Mucosa of stomach (tissue), 1 donor: Measurements from ENCODE around the gene MLLT3.
A peak's percentile ranks its signal among the peaks of the same experiment; 100 is the strongest.

ENCODE experiments used
- H3K27me3 ChIP-seq: one replicate; pipeline ENCODE4 v1.7.0; 2013; ENCODE audit warnings: mild to moderate bottlenecking, low read length; ENCODE audit not compliant: control insufficient read depth, insufficient read depth
- H3K36me3 ChIP-seq: one replicate; pipeline ENCODE4 v1.7.0; 2013; ENCODE audit warnings: low read length; ENCODE audit not compliant: control insufficient read depth, insufficient read depth
- H3K4me1 ChIP-seq: one replicate; pipeline ENCODE4 v1.7.0; 2013; ENCODE audit warnings: mild to moderate bottlenecking, low read length; ENCODE audit not compliant: control insufficient read depth, insufficient read depth
- H3K4me3 ChIP-seq: one replicate; pipeline ENCODE4 v1.7.0; 2013; ENCODE audit warnings: low read length
- H3K9ac ChIP-seq: one replicate; pipeline ENCODE4 v1.7.0; 2013; ENCODE audit warnings: mild to moderate bottlenecking, low read length, moderate library complexity
- H3K9me3 ChIP-seq: one replicate; pipeline ENCODE4 v1.7.0; 2013; ENCODE audit warnings: mild to moderate bottlenecking, low read length, moderate library complexity; ENCODE audit not compliant: control insufficient read depth
- donor health status: Pancreatic carcinoma.

MLLT3 gene

DNA sequence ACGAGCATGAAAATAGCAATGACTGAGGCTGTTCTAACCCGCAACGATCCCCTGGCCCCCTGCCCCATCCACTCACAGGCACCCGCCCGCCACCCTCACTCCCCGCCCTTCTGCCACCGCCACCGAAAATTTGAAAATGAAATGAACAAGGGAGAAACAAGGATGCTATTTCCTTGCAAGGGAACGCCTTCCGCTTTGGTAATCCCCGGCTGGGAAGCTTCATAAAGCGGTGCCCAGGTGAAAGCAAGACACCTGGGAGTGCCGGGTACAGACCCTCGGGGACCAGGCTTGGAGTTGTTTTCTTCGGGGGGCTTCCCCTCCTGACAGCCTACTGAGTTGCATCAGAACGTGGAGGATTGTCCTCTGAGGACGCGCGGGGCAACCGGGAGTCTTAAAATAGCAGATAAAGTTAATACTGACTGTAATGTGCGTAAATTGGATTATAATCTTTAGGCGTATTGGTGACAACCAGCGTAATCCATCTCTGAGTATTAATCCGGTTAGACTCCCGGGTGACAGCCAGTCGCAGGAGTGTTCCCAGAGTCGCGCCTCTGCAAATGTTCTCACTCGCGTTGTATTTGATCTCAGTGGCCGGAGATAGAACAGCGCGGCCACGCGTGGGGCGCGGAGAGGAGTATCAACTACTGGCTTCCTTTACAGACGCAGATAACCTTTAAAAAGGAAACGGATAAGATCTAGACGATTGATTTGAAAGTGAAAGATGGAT lies 885 bp upstream of the MLLT3 start:
- no peaks in the 10 kb centered on the region for H3K36me3 ChIP-seq
- no peaks in the 10 kb centered on the region for H3K9me3 ChIP-seq
- H3K27me3 ChIP-seq = no peaks in the 10 kb centered on the region
- peaks cover 17% of the 10 kb centered on the region for H3K4me1 ChIP-seq
- H3K4me3 ChIP-seq = peak overlapping the region; percentile 70
- peak overlapping the region; percentile 77 for H3K9ac ChIP-seq

DNA sequence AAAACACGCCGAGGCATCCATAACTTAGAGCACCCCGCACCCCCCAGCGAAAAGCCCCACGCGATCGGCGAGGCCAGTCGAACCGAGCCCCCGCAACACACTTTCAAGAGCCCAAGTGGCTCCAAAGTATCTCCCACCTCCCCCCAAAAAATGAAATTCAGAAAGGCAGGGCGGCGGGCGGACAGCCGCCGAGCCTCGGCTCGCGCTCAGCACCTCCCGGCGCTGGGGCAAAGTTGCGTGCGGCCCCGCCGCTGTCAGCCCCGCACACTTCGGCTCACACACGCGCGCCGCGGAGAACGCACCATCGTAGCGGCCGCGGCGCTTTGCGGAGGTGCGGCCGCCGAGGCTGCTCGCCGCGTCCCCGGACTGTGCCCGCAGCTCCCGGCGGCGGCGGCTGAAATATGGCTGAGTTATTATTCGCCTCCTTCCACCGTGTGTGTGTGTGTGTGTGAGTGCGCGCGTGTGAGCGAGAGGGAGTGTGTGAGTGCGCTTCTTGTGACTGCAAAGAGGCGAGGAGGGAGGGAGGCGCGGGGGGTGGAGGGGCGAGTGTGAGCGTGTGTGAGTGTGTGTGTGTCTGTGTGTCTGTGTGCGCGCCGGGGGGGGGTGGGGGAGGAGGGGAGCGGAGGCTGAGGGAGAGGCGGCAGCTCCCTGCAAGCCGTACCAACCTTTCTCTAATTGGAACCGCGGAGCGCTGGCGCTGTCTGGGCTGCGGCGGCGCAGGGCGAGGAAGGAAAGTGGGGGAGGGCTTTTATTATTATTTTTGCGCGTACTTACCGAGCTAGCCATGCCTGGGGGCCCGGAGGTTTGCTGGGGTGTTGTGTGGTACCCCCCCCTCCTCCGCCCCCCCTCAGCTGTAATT lies 599 bp downstream of the MLLT3 start:
- peaks cover 21% of the 10 kb centered on the region for H3K4me1 ChIP-seq

GRCh38 chr9:20620650-20621470 lies 1.4 kb downstream of the MLLT3 start:
- Histone ChIP-seq H3K4me1 (peaks cover 21% of the 10 kb centered on the region), H3K4me3 (peak overlapping the region; percentile 79), H3K9ac (peak overlapping the region; percentile 70), H3K9me3 (no peaks in the 10 kb centered on the region), H3K36me3 (no peaks in the 10 kb centered on the region), H3K27me3 (no peaks in the 10 kb centered on the region)

More for the DNA sequence above, 599 bp downstream of the MLLT3 start:
- Histone ChIP-seq H3K9me3 (no peaks in the 10 kb centered on the region), H3K27me3 (no peaks in the 10 kb centered on the region), H3K4me3 (peak overlapping the region; percentile 79), H3K36me3 (no peaks in the 10 kb centered on the region), H3K9ac (peak overlapping the region; percentile 77)

DNA sequence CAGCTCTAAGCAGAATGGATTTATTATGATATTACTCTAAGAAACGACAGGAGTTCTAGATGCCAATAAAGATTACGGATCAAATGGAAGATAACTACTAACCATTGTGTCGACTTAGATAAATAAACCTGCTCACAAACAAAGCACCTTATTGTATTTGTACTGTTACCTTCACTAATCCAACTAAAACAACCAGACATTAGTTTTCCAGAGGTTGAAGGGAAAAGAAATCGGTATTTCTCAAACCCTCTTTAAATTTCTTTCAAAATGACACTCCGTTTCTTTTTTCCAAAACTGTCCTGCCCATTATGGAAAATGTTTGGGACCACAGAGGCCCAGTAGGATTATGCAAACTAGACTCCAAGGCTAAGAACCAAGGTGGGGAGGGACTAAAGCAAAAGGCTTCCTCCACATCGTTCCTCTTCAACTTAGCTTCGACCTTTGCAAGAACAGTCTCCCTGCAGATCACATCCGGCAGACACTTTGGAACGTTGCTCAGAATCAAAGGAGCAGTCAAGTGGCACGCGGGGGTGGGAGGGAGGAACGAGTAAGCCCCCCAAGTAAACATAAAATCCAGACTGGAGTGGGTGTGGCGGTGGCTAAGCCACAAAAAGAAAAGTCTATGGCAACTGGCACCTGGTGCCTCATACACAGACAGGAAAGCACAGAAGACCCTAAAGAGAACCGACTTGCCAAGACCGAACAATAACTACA lies 2.7 kb downstream of the MLLT3 start:
- Histone ChIP-seq H3K9me3 (no peaks in the 10 kb centered on the region), H3K4me3 (peak overlapping the region; percentile 79), H3K27me3 (no peaks in the 10 kb centered on the region), H3K9ac (peak overlapping the region; percentile 18), H3K36me3 (no peaks in the 10 kb centered on the region), H3K4me1 (peaks cover 21% of the 10 kb centered on the region)

DNA sequence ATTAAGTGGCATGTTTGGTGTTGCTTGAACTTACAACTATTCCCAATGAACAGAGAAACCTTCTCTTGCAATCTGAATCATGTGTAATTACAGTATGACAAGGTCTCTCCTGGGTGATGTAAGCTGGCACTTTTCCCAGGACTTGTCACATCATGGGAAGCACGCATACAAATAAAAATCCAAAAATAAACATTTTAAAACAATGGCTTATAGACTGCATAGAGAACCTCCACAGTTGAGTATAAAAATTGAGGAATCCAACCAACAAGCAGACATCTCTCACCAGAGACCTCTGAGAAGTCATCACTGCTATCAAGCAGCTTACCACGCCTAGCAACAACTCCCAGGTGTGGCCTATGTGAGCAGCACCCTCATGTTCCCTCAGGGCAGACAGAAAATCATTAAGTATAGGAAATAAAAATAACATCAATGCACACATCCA lies 3.9 kb downstream of the MLLT3 start:
- H3K36me3 ChIP-seq = no peaks in the 10 kb centered on the region
- H3K4me1 ChIP-seq = peaks cover 21% of the 10 kb centered on the region
- H3K4me3 ChIP-seq = no peak overlapping the region
- H3K27me3 ChIP-seq = no peaks in the 10 kb centered on the region
- H3K9ac ChIP-seq = no peak overlapping the region
- no peaks in the 10 kb centered on the region for H3K9me3 ChIP-seq

DNA sequence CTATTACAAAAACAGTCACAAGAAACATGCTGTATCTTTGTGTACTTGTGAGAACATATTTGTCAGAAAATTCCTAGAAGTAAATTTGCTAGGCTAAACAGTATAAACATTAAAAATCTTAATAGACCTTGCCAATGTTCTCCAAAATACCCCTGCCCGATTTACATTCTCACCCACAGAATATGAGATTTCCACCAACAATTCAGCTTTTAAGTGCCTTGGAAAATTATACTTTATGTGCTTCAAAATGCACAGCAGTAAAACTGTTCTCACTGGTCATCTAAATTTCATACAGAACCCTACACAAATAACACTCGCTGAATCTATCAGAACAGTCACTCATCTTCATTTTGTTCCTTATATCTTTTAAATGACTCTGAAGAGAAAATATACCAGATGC lies 5.5 kb downstream of the MLLT3 start:
- no peaks in the 10 kb centered on the region for H3K9me3 ChIP-seq
- H3K9ac ChIP-seq = no peak overlapping the region
- no peaks in the 10 kb centered on the region for H3K27me3 ChIP-seq
- H3K4me1 ChIP-seq = peaks cover 21% of the 10 kb centered on the region
- no peak overlapping the region for H3K4me3 ChIP-seq
- no peaks in the 10 kb centered on the region for H3K36me3 ChIP-seq

- Histone ChIP-seq H3K9me3 (no peaks in the 10 kb centered on the region), H3K36me3 (no peaks in the 10 kb centered on the region), H3K4me3 (no peak overlapping the region), H3K4me1 (peaks cover 24% of the 10 kb centered on the region), H3K9ac (no peak overlapping the region), H3K27me3 (no peaks in the 10 kb centered on the region)
Observed at GRCh38 chr9:20614602-20615216, 7.6 kb downstream of the MLLT3 start.

DNA sequence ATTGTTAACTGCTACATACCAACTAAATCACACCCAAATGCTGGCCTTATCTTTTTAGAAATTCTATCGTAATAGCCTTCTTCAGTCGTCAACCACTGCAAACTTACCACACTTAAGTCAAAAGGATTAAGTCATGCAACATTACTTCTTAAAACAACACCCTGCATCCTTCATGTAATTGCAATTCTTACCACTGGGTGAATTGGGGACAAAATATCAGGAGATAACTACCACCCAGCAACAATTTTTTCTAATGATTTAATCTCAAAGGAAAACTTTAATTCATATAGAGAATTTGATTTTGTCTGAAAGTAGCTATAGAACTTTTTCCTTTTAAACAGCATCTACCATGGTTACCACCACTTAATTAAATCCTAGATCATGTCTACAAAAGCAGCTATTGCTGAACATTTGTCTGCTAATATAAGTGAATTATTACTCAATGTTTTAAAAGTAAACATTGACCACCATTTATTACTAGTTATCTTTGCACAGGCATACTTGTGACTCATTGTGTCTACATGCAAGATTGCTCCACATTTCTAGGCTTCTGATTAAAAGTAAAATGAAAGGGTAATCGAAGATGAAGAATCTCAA lies 10.5 kb downstream of the MLLT3 start:
- H3K4me3 ChIP-seq = no peak overlapping the region
- H3K9me3 ChIP-seq = no peaks in the 10 kb centered on the region

DNA sequence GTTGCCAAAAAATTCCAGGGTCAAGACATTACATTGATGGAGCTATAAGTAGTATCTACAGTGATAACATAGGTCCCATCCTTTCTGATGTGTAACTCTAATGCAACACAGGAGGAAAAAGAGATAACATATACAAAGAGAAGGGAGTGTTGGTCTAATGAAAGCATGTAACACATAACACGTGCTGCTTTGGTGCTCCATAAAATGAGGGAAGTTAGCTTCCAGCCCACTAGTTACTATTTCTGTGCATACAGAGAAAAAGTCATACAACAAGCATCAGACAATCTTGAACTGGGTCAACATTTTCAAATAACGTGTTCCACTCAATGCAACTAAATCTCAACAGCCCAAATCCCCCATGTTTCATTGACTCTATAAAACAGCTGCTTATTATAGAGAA lies 11.7 kb downstream of the MLLT3 start:
- Histone ChIP-seq H3K27me3 (no peaks in the 10 kb centered on the region), H3K4me3 (no peak overlapping the region), H3K9ac (no peak overlapping the region), H3K36me3 (no peaks in the 10 kb centered on the region), H3K4me1 (peaks cover 22% of the 10 kb centered on the region), H3K9me3 (no peaks in the 10 kb centered on the region)

More for the DNA sequence above, 10.5 kb downstream of the MLLT3 start:
- Histone ChIP-seq H3K27me3 (no peaks in the 10 kb centered on the region), H3K36me3 (no peaks in the 10 kb centered on the region), H3K4me1 (peaks cover 20% of the 10 kb centered on the region), H3K9ac (no peak overlapping the region)

DNA sequence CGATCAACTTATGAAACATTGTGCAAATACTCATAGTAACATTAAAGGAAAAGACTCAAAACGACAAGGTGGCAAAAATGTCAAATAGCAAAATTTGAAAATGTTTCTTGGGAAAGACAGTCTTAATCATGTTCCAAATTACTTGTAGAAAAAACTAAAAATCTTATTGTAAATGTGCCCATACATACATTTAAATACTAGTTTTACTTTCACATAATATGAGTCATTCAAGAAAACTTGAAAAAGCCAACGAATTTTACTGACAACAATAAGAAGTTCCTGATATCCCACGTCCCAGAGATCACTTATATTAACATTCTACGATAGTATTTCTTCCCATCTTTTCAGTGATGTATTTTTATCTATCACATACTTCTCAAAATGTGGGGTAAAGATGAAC lies 13.7 kb downstream of the MLLT3 start:
- Histone ChIP-seq H3K9me3 (no peaks in the 10 kb centered on the region), H3K9ac (peak overlapping the region; percentile 7), H3K36me3 (no peaks in the 10 kb centered on the region), H3K27me3 (no peaks in the 10 kb centered on the region), H3K4me3 (no peak overlapping the region), H3K4me1 (peaks cover 24% of the 10 kb centered on the region)

DNA sequence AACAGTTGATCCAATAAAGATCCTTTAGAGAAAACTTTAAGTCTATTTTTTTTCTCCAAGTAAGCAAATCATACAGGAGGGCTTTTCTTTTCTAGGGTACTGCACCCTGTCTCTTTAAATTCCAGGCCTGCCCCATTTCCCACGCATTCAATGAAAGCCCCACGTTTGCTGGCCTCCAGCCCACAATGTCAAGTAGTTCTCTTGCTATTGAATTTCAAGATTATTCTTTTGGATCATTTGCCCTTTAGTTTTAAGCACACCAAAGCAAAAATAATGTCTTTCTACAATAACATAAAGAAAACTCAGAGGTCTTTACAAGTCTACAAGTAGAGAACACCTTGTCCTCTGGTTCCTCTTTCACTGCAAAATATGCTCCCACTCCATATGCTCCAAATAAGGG lies 15.6 kb downstream of the MLLT3 start:
- no peaks in the 10 kb centered on the region for H3K36me3 ChIP-seq
- no peak overlapping the region for H3K9ac ChIP-seq
- no peak overlapping the region for H3K4me3 ChIP-seq
- H3K9me3 ChIP-seq = no peaks in the 10 kb centered on the region
- peaks cover 37% of the 10 kb centered on the region for H3K4me1 ChIP-seq
- no peaks in the 10 kb centered on the region for H3K27me3 ChIP-seq
